GM18505 (cell line): ENCODE results near the gene C2CD2L.
A peak's percentile ranks its signal among the peaks of the same experiment; 100 is the strongest.
"Not testable (repeated sequence)": the region's sequence is repeated elsewhere in the genome, so short reads cannot be mapped to it uniquely, and the experiment has no call there.

ENCODE experiments used
- ATAC-seq: cut with Tn5 transposase; IDR thresholded peaks from one replicate; pipeline ENCODE4 v1.9.1; 2021; ENCODE audit not compliant: unreplicated experiment
- POLR2A ChIP-seq: IDR thresholded peaks from 4 replicates; pipeline ENCODE4 v1.6.1; 2011; ENCODE audit warnings: borderline replicate concordance; ENCODE audit not compliant: insufficient read depth, insufficient read length; ENCODE audit errors: extremely low read depth

The C2CD2L gene

GRCh38 chr11:119100994-119101758 lies 6.0 kb upstream of the C2CD2L start:
- TF ChIP-seq POLR2A: no peak
- peak; percentile 14 for ATAC-seq

DNA sequence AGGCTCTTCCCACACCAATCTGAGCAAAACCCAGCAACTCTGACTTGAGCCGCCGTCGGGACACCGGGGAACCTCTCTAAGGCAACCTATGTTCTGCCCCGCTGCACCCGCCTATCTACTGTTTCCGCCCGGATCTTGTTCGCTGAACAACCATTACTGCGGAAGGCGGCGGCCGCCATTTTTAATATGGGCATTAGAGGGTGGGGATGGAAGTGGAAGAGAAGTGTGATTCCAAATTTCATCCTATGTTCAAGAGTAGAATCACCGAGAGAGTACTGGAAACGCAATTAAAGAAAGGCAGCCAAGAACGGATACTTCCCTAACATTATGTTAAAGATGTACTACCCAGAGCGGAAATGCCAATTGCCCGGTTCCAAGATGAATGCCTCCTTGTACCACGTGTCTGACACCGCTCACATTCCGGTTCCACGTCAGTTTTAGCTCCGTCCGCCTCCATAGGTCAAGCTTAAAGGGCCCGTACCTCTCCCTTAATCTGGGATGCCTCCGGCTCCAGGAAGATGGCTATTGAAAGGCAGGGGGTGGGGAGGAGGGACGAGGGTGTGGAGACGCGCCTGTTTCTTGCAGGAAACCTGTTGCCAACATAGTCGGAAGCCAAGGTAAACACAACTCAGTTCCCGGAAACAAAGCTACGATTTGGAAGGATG lies 5.3 kb upstream of the C2CD2L start, which contains the start of gene DPAGT1:
Gene DPAGT1, minus strand, starts transcription at position 95 of the 665 bp plus-strand sequence. CDS start 198 bp downstream, outside the sequence.
- TF ChIP-seq POLR2A: peak; percentile 39
- ATAC-seq: peak; percentile 71

DNA sequence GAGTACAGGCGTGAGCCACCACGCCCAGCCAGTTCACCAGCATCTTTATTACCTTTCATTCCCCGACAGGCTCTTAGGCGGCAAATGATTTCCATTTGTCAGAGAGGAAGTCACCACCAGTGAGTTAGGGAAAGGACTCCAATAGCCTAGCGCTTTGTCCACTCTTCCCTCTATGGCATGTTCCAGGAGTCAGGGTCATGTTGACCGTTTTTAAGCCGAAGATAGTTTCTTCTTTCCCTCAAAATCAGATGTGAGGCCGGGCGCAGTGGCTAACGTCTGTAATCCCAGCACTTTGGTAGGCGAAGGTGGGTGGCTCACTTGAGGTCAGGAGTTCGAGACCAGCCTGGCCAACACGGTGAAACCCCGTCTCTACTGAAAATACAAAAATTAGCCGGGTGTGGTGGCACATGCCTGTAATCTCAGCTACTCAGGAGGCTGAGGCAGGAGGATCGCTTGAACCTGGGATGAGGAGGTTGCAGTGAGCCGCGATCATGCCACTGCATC lies 3.9 kb upstream of the C2CD2L start:
- ATAC-seq: not testable (repeated sequence)

- TF ChIP-seq POLR2A: no peak
These were observed 3.4 kb upstream of the C2CD2L start for GRCh38 chr11:119103793-119104192.

DNA sequence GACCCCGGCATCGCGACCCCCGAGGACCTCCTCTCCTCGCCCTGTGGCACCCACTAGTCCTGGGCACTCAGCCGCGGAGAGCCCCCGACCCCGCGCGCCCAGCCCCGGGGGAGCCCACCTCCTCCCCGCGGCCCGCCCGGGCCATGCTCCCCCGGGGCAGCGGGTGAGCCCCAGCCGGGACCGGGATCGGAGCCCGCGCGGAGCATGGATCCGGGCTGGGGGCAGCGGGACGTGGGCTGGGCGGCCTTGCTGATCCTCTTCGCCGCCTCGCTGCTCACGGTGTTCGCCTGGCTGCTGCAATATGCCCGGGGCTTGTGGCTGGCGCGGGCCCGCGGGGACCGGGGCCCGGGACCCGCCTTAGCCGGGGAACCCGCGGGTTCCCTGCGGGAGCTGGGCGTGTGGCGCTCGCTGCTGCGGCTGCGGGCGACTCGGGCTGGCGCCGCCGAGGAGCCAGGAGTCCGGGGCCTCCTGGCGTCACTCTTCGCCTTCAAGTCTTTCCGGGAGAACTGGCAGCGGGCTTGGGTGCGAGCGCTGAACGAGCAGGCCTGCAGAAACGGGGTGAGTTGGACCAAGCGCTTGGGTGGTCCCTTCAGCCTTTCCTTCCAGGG lies 498 bp downstream of the C2CD2L start:
- no peak for TF ChIP-seq POLR2A
- peak; percentile 21 for ATAC-seq

More at GRCh38 chr11:119103793-119104192, 3.4 kb upstream of the C2CD2L start:
- no peak for ATAC-seq

GRCh38 chr11:119108146-119108856 lies 1.2 kb downstream of the C2CD2L start:
- ATAC-seq: no peak
- no peak for TF ChIP-seq POLR2A

- no peak for ATAC-seq
- no peak for TF ChIP-seq POLR2A
These were observed 1.7 kb downstream of the C2CD2L start for GRCh38 chr11:119108857-119109221.

GRCh38 chr11:119109843-119110242 lies 2.7 kb downstream of the C2CD2L start:
- no peak for ATAC-seq

GRCh38 chr11:119110439-119110838 lies 3.3 kb downstream of the C2CD2L start:
- no peak for TF ChIP-seq POLR2A
- no peak for ATAC-seq

More at GRCh38 chr11:119109843-119110242, 2.7 kb downstream of the C2CD2L start:
- no peak for TF ChIP-seq POLR2A

DNA sequence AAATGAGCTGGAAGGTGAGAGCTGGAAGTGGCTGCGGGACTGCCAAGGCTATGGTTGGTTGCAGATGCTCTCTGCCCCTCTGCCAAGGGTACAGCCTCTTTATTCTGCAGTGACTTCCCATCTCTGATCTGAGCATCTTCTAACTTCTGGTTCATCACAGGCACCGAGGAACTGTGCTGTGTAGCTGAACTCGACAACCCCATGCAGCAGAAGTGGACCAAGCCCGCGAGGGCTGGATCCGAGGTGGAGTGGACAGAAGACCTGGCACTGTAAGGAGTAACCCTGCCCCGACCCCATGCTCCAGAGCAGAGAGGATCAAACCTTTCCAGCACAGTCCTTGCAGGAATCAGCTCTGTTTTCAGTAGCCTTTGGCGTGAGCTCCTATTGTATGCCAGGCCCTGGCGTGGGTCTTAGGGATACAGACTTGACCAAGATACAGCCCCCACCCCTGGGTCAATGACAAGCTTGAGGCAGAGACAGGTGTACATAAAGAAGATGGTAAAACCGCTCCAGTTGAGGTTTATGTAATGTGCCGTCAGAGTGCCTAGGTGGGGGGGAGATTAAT lies 4.3 kb downstream of the C2CD2L start:
- ATAC-seq: no peak
- no peak for TF ChIP-seq POLR2A

GRCh38 chr11:119112314-119113020 lies 5.3 kb downstream of the C2CD2L start:
- no peak for ATAC-seq
- TF ChIP-seq POLR2A: no peak

DNA sequence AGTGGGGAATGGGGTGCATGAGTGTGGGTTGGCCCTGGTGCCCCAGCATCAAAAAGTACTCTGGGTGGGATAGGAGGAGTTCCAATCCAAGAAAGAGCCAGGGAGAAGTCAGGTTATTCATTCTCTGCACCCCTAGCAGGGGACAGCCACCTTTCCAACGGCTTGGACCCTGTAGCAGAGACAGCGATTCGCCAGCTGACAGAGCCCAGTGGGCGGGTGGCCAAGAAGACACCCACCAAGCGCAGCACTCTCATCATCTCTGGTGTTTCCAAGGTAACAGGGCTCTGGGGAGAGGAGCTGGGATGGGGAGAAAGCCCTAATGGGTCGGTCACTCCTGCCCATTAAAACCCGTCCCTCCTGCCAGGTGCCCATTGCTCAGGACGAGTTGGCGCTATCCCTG lies 6.6 kb downstream of the C2CD2L start:
- TF ChIP-seq POLR2A: no peak

More for the DNA sequence above, 6.6 kb downstream of the C2CD2L start:
- no peak for ATAC-seq
